ENCODE results near the gene FA2H.
A peak's percentile ranks its signal among the peaks of the same experiment; 100 is the strongest.

Gene FA2H

GRCh38 chr16:74667255-74667700, 107.3 kb downstream of the FA2H start:
- ChIA-PET CTCF (interaction anchor here (0.5 to 0.6 kb wide), 2 partner anchors 69 to 161 kb away, joined by 3 to 4 read pairs; no protein-coding TSS in a partner anchor), POLR2A (ENCODE audit: low non-redundant PET) (interaction anchor here (0.5 to 1.1 kb wide), 3 partner anchors 10 to 243 kb away, joined by 3 to 6 read pairs (median 3); no protein-coding TSS in a partner anchor)
- TF ChIP-seq CTCF (conservative IDR thresholded peaks at IDR 0.05; ENCODE audit: low read depth), result no peak
- DNase-seq (ENCODE audit: low spot score), result peak; percentile 17
- peak overlapping the region; percentile 85 for H3K27ac ChIP-seq

DNA sequence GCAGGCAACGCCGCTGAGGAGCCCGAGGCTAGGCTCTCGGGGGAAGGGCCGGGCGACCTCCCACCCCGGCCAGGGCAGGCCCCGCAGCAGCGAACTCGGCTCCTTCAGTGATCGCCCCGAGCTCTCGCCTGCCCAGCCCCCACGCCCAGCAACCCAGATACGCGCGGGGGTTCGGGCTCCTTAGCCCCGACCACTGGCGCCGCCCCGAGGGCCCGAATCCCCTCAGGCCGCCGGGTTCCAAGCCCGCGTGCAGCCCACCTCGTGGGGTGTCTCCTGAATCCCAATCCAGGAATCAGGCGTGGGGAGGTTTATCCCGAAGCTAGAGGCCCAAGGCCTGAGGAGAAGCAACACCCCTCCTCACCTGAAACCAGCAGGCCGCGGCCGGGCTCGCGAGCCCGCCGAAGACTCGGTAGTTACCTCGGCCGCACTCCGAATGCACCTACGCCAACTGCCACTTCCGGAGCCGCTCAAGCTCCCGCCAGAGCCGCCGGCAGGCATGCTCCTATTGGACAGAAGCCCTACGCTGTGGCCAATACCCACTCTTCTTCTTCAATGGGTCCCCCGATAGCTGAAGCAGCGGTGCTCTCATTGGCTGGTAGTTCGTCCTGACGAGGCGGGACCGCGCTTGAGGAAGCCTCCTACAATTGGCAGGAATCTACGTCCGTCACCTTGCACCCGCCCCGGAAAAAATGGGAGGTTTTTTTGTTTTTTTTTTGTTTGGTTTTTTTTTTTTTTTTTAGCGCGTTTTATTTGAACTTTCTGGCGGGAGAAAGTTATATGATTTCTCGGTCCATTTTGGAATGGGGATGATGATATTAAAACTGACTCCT, 108.0 kb downstream of the FA2H start, which contains the start of gene RFWD3:
Gene RFWD3 (minus strand): TSS at position 453 of the 830 bp plus-strand sequence. CDS start 5,428 bp downstream, outside the sequence.
- POLR2A ChIA-PET (ENCODE audit: low non-redundant PET), result interaction anchor here (0.5 to 1.1 kb wide), 3 partner anchors 11 to 243 kb away, joined by 3 to 6 read pairs (median 3); no protein-coding TSS in a partner anchor
- no peak for TF ChIP-seq CTCF (conservative IDR thresholded peaks at IDR 0.05; ENCODE audit: low read depth)
- peak within 1 kb of the TSS; percentile 85 for H3K27ac ChIP-seq
- DNase-seq (ENCODE audit: low spot score), result peak; percentile 100
- CTCF ChIA-PET, result interaction anchor here (0.5 kb wide), 1 partner anchor 69 kb away, joined by 3 read pairs; no protein-coding TSS in a partner anchor

DNA sequence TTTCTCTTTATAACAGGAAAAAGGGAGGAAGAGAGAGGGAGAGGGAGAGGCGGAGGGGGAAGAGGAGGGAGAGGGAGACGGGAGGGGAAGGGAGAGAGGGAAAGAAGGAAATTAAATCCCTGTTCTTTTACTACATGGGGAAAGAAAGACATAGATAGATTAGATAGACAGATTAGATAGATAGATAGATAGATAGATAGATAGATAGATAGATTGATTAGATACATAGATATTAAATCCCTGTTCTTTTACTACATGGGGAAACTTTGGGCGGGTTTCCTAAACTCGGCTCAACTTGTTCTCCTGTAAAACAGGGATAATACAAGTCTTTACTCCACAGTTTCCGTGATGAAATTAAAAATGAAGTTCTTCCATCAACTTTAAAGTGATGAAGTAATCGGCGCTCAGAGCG, 108.6 kb downstream of the FA2H start:
- CTCF ChIA-PET, result interaction anchor here (0.7 kb wide), 1 partner anchor 30 kb away, joined by 3 read pairs; no protein-coding TSS in a partner anchor
- no peak for TF ChIP-seq CTCF (conservative IDR thresholded peaks at IDR 0.05; ENCODE audit: low read depth)
- DNase-seq (ENCODE audit: low spot score), result no peak
- POLR2A ChIA-PET (ENCODE audit: low non-redundant PET), result no interaction called here
- peak overlapping the region; percentile 85 for H3K27ac ChIP-seq
